NCI-H2081 (cell line): ENCODE results near the gene SLFN12L.

ENCODE experiments used
- DNase-seq, 2 experiments: peaks; one replicate each; lab custom pipeline; 2025; lab: John Stamatoyannopoulos, UW

Gene SLFN12L

GRCh38 chr17:35432176-35433074 is 105.1 kb downstream of the SLFN12L start, which contains the start of gene SLFN12:
SLFN12 (minus strand) TSS chr17:35432500; CDS start chr17:35423028, 9,472 bp downstream.
- DNase-seq: no peak

GRCh38 chr17:35429702-35430101 is 107.8 kb downstream of the SLFN12L start:
- no peak for DNase-seq

DNA sequence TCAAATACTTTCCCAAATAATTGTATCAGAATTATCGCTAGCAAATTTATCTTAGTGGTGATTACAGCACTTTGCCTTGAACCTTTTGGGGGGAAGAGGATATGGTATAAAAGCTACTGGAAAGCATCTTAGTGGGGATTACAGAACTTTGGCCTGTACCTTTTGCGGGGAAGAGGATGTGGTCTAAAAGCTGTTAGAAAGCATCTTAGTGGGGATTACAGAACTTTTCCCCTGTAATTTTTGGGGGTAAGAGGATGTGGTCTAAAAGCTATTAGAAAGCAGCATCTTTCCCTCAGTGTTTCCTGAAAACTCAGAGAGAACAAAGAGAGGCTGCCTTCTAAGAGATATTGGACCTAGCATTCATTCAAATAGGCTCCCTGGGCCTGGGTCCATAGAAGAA is 109.2 kb downstream of the SLFN12L start:
- DNase-seq: no peak

- no peak for DNase-seq
Measured at GRCh38 chr17:35423761-35424160, 113.7 kb downstream of the SLFN12L start.
